GM12801 (cell line): ENCODE measurements around the gene TMEM271.

ENCODE experiments used
- CTCF ChIP-seq: IDR thresholded peaks from one replicate; pipeline ENCODE4 v1.5.1; 2011; ENCODE audit warnings: control low read depth; ENCODE audit not compliant: insufficient read length; ENCODE audit errors: extremely low read depth

Gene TMEM271

GRCh38 chr4:566508-567295 is 9.4 kb downstream of the TMEM271 start:
- no peak for TF ChIP-seq CTCF

GRCh38 chr4:566035-566434 is 10.1 kb downstream of the TMEM271 start:
- TF ChIP-seq CTCF: no peak

- TF ChIP-seq CTCF: no peak
Measured at GRCh38 chr4:561426-561825, 14.7 kb downstream of the TMEM271 start.

GRCh38 chr4:560731-561291 is 15.3 kb downstream of the TMEM271 start:
- no peak for TF ChIP-seq CTCF

GRCh38 chr4:560061-560460 is 16.0 kb downstream of the TMEM271 start:
- no peak for TF ChIP-seq CTCF

- no peak for TF ChIP-seq CTCF
Measured at GRCh38 chr4:555566-556275, 20.4 kb downstream of the TMEM271 start.

- no peak for TF ChIP-seq CTCF
Measured at GRCh38 chr4:552019-552418, 24.1 kb downstream of the TMEM271 start.
